H9 (cell line): Measurements from ENCODE around the gene TSPO. TPM values are rescaled to one million over a fixed set of nuclear protein-coding genes. Genes with fewer than 3 reads are reported as not detected.

ENCODE experiments used
- DNase-seq: peaks from one replicate; pipeline ENCODE4 v3.0.0-alpha.2; 2017
- H2AFZ ChIP-seq: one replicate; pipeline ENCODE4 v1.6.1; 2013; ENCODE audit warnings: mild to moderate bottlenecking, low read length, control low read depth, moderate library complexity
- H2AK5ac ChIP-seq: 2 replicates; pipeline ENCODE4 v1.6.1; 2013; ENCODE audit warnings: low read length, control low read depth, mixed read lengths; ENCODE audit not compliant: insufficient read length
- H2BK120ac ChIP-seq: one replicate; pipeline ENCODE4 v1.6.1; 2013; ENCODE audit warnings: low read depth, mild to moderate bottlenecking, low read length, control low read depth, inconsistent platforms; ENCODE audit not compliant: poor library complexity, severe bottlenecking
- H2BK12ac ChIP-seq: 2 replicates; pipeline ENCODE4 v1.6.1; 2013; ENCODE audit warnings: low read length, control low read depth, mixed read lengths, low read depth; ENCODE audit not compliant: insufficient read length
- H2BK15ac ChIP-seq: 2 replicates; pipeline ENCODE4 v1.6.1; 2013; ENCODE audit warnings: low read depth, low read length, control low read depth
- H2BK20ac ChIP-seq: one replicate; pipeline ENCODE4 v1.6.1; 2013; ENCODE audit warnings: low read depth, mild to moderate bottlenecking, low read length, control low read depth, inconsistent platforms; ENCODE audit not compliant: poor library complexity, severe bottlenecking
- H2BK5ac ChIP-seq: 2 replicates; pipeline ENCODE4 v1.6.1; 2013; ENCODE audit warnings: low read length, control low read depth, mixed read lengths; ENCODE audit not compliant: insufficient read length
- H3K14ac ChIP-seq: 2 replicates; pipeline ENCODE4 v1.6.1; 2013; ENCODE audit warnings: low read length, control low read depth; ENCODE audit not compliant: insufficient read depth
- H3K18ac ChIP-seq: 2 replicates; pipeline ENCODE4 v1.6.1; 2013; ENCODE audit warnings: low read depth, mild to moderate bottlenecking, mixed read lengths, low read length, control low read depth; ENCODE audit not compliant: insufficient read length
- H3K23ac ChIP-seq: 2 replicates; pipeline ENCODE4 v1.6.1; 2013; ENCODE audit warnings: low read length, control low read depth, mixed read lengths, low read depth; ENCODE audit not compliant: insufficient read length
- H3K23me2 ChIP-seq: 2 replicates; pipeline ENCODE4 v1.6.1; 2013; ENCODE audit warnings: low read depth, mild to moderate bottlenecking, mixed read lengths, low read length, control low read depth; ENCODE audit not compliant: insufficient read length, poor library complexity, severe bottlenecking
- H3K27ac ChIP-seq: 2 replicates; pipeline ENCODE4 v1.5.1; 2013; ENCODE audit warnings: low read length, control low read depth, mixed read lengths, low read depth; ENCODE audit not compliant: insufficient read length
- H3K27me3 ChIP-seq: 2 replicates; pipeline ENCODE4 v1.6.1; 2013; ENCODE audit warnings: low read length, control low read depth, inconsistent platforms; ENCODE audit not compliant: insufficient read depth
- H3K4ac ChIP-seq: 2 replicates; pipeline ENCODE4 v1.6.1; 2013; ENCODE audit warnings: low read depth, mild to moderate bottlenecking, control low read depth, inconsistent platforms, low read length, moderate library complexity
- H3K4me1 ChIP-seq: 2 replicates; pipeline ENCODE4 v1.6.1; 2013; ENCODE audit warnings: low read length, control low read depth, inconsistent platforms; ENCODE audit not compliant: insufficient read depth
- H3K4me2 ChIP-seq: 2 replicates; pipeline ENCODE4 v1.6.1; 2013; ENCODE audit warnings: low read length, control low read depth, mixed read lengths; ENCODE audit not compliant: insufficient read length, insufficient read depth
- H3K56ac ChIP-seq: 2 replicates; pipeline ENCODE4 v1.6.1; 2013; ENCODE audit warnings: low read depth, mild to moderate bottlenecking, mixed read lengths, low read length, control low read depth; ENCODE audit not compliant: insufficient read length
- H3K79me1 ChIP-seq: 2 replicates; pipeline ENCODE4 v1.6.1; 2013; ENCODE audit warnings: low read depth, mild to moderate bottlenecking, moderate library complexity, low read length, control low read depth, inconsistent platforms; ENCODE audit not compliant: insufficient read depth, poor library complexity, severe bottlenecking
- H3K79me2 ChIP-seq: 2 replicates; pipeline ENCODE4 v1.6.1; 2013; ENCODE audit warnings: low read length, control low read depth, inconsistent platforms; ENCODE audit not compliant: insufficient read depth
- H3K9ac ChIP-seq: 2 replicates; pipeline ENCODE4 v1.6.1; 2013; ENCODE audit warnings: low read length, control low read depth, mixed read lengths; ENCODE audit not compliant: insufficient read length; ENCODE audit errors: extremely low read depth
- H3K9me3 ChIP-seq: one replicate; pipeline ENCODE4 v1.6.1; 2013; ENCODE audit warnings: low read depth, low read length, inconsistent platforms; ENCODE audit not compliant: control insufficient read depth
- H3T11ph ChIP-seq: one replicate; pipeline ENCODE4 v1.6.1; 2013; ENCODE audit warnings: mild to moderate bottlenecking, low read length, control low read depth, inconsistent platforms
- H4K20me1 ChIP-seq: one replicate; pipeline ENCODE4 v1.6.1; 2013; ENCODE audit not compliant: control insufficient read depth, insufficient read length, insufficient read depth
- H4K5ac ChIP-seq: 2 replicates; pipeline ENCODE4 v1.6.1; 2013; ENCODE audit warnings: low read depth, mild to moderate bottlenecking, mixed read lengths, low read length, control low read depth; ENCODE audit not compliant: insufficient read length
- H4K8ac ChIP-seq: replicated peaks from 2 replicates; pipeline ENCODE4 v1.6.1; 2013; ENCODE audit warnings: low read length, control low read depth, mixed read lengths, low read depth; ENCODE audit not compliant: insufficient read length
- H4K91ac ChIP-seq: 2 replicates; pipeline ENCODE4 v1.6.1; 2013; ENCODE audit warnings: low read depth, mild to moderate bottlenecking, moderate library complexity, mixed read lengths, low read length, control low read depth; ENCODE audit not compliant: insufficient read length
- H3K27ac Mint-ChIP-seq, 3 experiments: 2 replicates in 2 of 3; 3 replicates in 1 of 3; pipeline ENCODE4 v1.8.0; 2020 to 2021; ENCODE audit warnings: mixed read lengths in 3 of 3, mild to moderate bottlenecking in 1 of 3, moderate library complexity in 1 of 3
- H3K27me3 Mint-ChIP-seq: 2 replicates; pipeline ENCODE4 v1.8.0; 2021; ENCODE audit warnings: low read depth, mild to moderate bottlenecking, moderate library complexity, mixed read lengths
- H3K36me3 Mint-ChIP-seq, 3 experiments: 2 replicates in 2 of 3; 3 replicates in 1 of 3; pipeline ENCODE4 v1.8.0; 2020 to 2021; ENCODE audit warnings: low read depth in 3 of 3, mixed read lengths in 3 of 3; ENCODE audit not compliant: insufficient read depth in 1 of 3
- H3K4me1 Mint-ChIP-seq, 2 experiments: 2 replicates each; pipeline ENCODE4 v1.8.0; 2020; ENCODE audit warnings: mixed read lengths in 2 of 2
- H3K4me3 Mint-ChIP-seq, 2 experiments: 2 replicates in 1 of 2; 3 replicates in 1 of 2; pipeline ENCODE4 v1.8.0; 2020 to 2021; ENCODE audit warnings: mild to moderate bottlenecking in 2 of 2, mixed read lengths in 2 of 2, moderate library complexity in 1 of 2
- H3K9me3 Mint-ChIP-seq, 2 experiments: 2 replicates in 1 of 2; 3 replicates in 1 of 2; pipeline ENCODE4 v1.8.0; 2020; ENCODE audit warnings: mild to moderate bottlenecking in 2 of 2, mixed read lengths in 2 of 2, moderate library complexity in 1 of 2
- CTCF ChIP-seq: fragments of 200-600 bp; sonication (generic); conservative IDR thresholded peaks from 3 replicates; pipeline ENCODE4 v1.8.0; 2021; ENCODE audit warnings: antibody characterized with exemption, mild to moderate bottlenecking
- WGBS: extraction: QIAGEN DNeasy Blood & Tissue Kit; methylation state at CpG from one replicate; pipeline ENCODE4 v1.1.7; 2013; ENCODE audit warnings: missing lambda C conversion rate, low lambda C conversion rate, mixed read lengths; ENCODE audit not compliant: insufficient read length; ENCODE audit errors: extremely low coverage; 5-methylcytosine and 5-hydroxymethylcytosine counted together
- total RNA-seq: library from RNA; stranded (reverse); gene quantifications from 2 replicates; pipeline ENCODE4 v1.2.1, GENCODE V29; 2021

TSPO gene
- total RNA-seq, 1 experiment from 2014 or later, result 14.8 TPM

DNA sequence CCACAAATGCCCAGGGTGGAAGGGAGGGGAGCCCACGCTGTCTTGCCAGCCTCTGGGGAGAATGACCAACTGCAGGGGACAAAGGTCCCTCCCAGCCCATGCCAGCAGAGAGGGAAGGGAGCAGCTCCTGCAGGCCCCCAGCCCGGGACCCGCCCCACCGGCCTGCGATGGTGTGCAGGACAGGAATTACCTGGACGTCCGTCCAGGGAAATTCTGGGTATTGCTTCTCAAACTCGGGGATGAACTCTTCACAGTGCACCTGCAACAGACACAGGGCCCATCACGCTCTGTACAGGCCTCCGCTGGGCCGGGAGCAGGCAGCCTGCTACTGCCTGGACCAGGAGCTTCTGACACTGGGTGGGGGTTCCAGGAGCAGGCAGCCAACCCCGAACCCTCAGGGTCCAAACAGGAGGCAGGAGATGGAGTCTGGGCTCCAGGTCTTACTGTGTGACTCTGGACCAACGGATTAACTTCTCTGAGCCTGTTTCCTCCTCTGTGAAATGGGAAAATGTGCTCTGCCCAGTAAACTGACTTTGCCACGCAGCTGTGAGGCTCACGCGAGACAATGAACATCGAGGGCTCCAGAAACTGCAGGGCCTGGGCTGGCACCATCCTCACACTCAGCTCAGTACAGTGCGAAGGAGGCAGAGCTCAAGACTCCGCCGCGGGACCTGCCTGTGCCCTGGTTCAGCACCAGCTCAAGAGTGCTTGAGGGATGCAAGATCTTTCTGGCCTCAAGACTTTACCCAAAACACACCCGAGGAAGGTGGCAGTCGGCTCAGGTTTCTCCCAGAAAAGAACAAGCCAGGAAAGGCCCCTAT, 18.2 kb downstream of the TSPO start:
- no peak overlapping the region for H2BK20ac ChIP-seq
- no CpG with 5 or more reads among the region's 23 CpGs for WGBS
- no peak overlapping the region for H3K23ac ChIP-seq
- no peaks in the 10 kb centered on the region for H3K79me2 ChIP-seq
- no peak overlapping the region for H2BK15ac ChIP-seq
- H3K9ac ChIP-seq, result no peak overlapping the region
- no peak overlapping the region for H2BK120ac ChIP-seq
- no peak overlapping the region for H3K4me2 ChIP-seq
- H3K56ac ChIP-seq, result no peak overlapping the region
- no peak overlapping the region for H4K5ac ChIP-seq
- no peaks in the 10 kb centered on the region for H3K9me3 ChIP-seq
- no peak overlapping the region for H3T11ph ChIP-seq
- no peak overlapping the region for H3K27ac ChIP-seq
- H3K27me3 ChIP-seq, result no peaks in the 10 kb centered on the region
- TF ChIP-seq CTCF, result no peak
- Mint-ChIP-seq H3K27me3 (no peaks in the 10 kb centered on the region; the same call in 1 of the 2 replicates), H3K36me3 (peaks cover 19 to 71% (median 65%) of the 10 kb centered on the region in 3 experiments; a peak in 6 of 7 replicates), H3K27ac (no peak overlapping the region), H3K4me1 (no peaks in the 10 kb centered on the region; a peak in 1 of 4 replicates), H3K4me3 (no peak overlapping the region), H3K9me3 (no peaks in the 10 kb centered on the region)
- no peak overlapping the region for H4K8ac ChIP-seq
- H3K18ac ChIP-seq, result no peak overlapping the region
- H3K23me2 ChIP-seq, result no peaks in the 10 kb centered on the region
- H4K20me1 ChIP-seq, result no peaks in the 10 kb centered on the region
- H3K4me1 ChIP-seq, result no peaks in the 10 kb centered on the region
- no peak for DNase-seq
- H2AK5ac ChIP-seq, result no peak overlapping the region
- no peak overlapping the region for H2AFZ ChIP-seq
- no peak overlapping the region for H2BK12ac ChIP-seq
- H2BK5ac ChIP-seq, result no peak overlapping the region
- H4K91ac ChIP-seq, result no peak overlapping the region
- no peak overlapping the region for H3K14ac ChIP-seq
- no peak overlapping the region for H3K4ac ChIP-seq
- H3K79me1 ChIP-seq, result no peaks in the 10 kb centered on the region
